ENCODE data around the gene DDOST. TPM values are rescaled to one million over a fixed set of nuclear protein-coding genes. Genes with fewer than 3 reads are reported as not detected.

DDOST gene
- 124 TPM for polyA plus RNA-seq (ENCODE audit: insufficient read length)

DNA sequence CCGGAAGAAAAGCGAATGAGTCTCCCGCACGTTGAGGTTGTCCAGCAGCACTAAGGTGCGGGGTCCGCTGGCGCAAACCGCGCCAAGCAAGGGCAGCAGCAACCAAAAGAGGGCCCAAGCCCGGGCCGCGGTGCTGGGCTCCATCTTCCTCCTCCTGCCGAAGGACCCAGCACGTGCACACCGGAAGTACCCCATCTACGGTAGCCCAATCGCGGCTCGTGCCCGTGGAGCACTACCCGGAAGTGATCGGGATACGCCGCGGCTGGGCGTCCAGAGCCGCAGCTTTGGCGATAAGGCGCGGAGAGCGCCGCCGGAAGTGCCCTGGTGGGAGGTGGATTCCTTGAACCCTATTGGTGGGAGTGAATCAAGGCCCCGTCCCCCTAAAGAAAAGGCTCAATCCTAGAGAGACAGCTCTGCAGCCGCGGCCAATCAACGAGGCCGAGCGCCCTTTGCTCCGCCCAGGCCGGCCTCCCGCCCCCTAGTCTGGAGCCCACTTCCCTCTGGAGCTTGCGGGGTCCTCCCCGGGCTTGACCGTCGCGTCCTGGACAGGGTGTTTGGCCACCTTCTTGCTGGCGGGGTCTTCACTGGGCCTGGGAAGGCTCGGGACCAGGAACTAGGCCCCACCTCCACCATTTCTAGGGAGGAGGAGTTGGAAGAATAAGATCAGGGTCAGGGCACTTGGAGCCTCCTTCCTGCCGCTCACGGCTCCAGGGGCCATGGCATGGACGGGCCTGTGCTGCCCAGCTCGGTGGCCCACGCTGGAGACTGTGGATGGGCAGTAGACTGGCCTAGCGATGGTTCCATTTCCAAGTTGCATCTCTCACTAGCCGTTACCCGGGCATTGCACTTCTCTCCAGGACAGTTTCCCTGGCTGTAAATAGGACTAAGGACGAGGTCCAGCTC lies at the start of gene DDOST:
Gene DDOST (minus strand): TSS at position 163 of the 903 bp plus-strand sequence. CDS start 19 bp downstream, at position 144.
- peak; percentile 97 for DNase-seq

DNA sequence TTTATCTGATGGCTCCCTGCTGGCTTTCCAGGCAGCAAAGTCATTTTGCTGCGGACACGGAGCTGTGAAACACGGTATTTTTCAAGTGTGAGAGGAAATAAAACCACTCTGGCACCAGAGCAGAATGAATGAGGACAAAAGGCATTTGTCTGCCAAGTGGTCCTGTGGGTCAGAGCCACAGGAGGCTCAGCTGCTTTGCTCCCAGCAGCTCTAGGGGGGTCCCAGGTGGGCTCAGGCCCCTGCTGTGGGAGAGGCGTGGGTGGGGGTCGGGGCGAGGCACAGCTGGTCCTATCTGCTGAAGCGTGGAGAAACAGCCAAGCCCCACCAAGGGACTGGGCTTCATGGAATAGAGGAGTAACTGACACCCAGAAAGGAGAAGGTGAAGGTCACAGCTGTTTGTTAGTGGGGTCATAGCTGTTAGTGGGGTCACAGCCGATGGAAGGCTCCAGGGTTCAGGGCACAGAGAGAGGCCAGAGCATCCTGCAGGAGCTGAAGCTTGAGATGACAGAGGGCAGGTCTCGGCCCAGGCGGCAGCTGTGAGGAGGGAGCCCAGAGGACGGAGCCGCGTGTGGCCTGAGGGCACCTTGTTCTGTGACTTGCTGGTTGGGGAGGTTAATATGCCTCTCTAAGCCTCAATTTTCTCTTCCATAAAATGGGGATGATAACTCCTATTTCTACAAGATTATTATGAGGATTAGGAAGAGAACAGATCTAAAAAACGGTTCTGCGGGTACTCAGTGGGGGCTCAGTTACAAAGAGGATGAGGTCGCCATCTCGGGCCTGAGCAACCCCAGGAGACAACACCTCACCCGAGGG lies 49.5 kb upstream of the DDOST start:
- no peak for DNase-seq

DNA sequence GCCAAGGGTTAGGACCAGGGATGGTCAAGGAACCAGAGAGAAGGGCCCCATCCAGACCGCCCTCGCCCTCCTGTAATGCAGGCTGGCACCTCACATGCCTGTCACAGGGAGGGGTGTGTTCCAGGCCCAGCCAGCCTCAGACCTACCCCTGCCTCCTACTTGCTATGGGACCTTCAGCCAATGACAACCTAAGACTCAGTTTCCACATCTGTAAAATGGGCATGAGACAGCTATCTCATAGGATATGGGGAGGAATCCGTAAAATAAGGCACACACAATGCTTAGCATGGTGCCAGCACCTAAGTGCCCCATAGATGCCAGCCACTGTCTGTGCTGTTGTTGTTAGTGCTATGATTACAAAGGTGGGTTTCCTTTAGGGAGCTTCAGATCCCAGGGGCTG lies 48.7 kb upstream of the DDOST start:
- DNase-seq, result no peak

DNA sequence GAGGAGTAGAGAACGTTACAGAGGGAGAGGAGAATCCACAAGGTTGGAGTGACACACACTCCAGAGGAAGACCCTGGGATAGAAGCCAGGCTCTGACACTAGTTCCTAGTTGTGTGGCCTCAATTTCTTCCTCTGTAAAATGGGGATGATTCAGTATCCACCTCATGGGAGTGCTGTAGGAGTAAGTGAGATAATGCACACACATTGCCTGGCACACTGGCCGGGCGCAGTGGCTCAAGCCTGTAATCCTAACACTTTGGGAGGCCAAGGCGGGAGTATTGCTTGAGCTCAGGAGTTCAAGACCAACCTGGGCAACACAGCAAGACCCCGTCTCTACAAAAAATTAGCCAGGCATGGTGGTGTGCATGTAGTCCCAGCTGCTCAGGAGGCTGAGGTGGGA lies 47.7 kb upstream of the DDOST start:
- no peak for DNase-seq

DNA sequence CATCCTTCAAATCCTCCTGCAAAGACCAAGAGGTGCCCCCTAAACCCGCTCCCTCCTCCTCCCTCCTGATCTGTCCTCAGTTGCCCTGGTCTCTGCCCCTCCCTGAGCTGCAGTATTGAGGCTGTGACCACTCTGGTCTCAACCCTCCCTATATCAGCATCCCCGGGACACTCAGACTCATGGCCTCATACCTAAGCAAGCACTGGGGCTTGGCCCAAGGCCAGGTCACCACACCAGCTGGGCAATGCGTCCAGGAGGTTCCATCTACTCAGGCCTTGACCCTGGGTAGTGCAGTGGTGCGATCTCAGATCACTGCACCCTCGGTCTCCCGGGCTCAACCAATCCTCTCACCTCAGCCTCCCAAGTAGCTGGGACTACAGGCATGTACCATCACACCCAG lies 46.9 kb upstream of the DDOST start:
- no peak for DNase-seq

DNA sequence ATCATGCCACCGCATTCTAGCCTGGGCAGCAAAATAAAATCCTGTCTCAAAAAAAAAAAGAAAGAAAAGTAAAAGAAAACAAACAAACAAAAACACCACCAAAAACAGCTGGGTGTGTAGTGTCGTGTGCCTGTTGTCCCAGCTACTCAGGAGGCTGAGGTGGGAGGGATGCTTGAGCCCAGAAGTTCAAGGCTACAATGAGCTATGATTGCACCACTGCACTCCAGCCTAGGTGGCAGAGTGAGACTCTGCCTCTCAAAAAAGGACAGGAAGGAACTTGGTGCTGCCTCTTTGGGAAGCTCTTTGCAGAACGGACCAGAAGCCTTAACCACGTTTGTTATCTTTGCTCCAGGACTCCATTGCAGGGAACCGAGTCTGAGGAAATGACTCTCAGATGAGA lies 45.7 kb upstream of the DDOST start:
- DNase-seq, result no peak

DNA sequence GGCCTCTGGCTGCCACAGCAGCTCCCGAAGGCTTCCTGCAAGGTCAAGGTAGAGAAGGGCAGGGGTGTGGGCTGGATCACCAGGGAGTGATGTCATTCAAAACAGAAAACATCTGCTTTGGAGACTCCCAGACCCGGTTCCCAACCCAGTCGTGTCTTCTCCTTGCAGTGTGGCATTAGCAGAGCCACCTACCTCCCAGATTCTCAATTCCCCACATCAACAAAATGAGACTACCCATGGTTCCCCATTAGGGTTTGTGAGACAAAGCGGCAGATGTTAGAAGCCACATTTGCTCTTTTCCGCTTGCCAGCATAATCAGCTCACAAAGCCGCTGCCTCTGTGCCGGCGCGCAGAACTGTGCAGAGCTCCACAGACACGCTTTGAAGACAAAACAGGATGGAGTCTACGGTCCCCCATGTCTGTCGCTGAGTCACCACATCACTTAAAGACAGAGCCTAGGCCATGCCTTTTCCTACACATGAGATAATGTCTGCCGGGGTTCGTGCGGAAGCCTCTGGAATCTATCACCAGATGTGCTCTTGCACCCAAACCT lies 44.1 kb upstream of the DDOST start:
- no peak for DNase-seq

DNA sequence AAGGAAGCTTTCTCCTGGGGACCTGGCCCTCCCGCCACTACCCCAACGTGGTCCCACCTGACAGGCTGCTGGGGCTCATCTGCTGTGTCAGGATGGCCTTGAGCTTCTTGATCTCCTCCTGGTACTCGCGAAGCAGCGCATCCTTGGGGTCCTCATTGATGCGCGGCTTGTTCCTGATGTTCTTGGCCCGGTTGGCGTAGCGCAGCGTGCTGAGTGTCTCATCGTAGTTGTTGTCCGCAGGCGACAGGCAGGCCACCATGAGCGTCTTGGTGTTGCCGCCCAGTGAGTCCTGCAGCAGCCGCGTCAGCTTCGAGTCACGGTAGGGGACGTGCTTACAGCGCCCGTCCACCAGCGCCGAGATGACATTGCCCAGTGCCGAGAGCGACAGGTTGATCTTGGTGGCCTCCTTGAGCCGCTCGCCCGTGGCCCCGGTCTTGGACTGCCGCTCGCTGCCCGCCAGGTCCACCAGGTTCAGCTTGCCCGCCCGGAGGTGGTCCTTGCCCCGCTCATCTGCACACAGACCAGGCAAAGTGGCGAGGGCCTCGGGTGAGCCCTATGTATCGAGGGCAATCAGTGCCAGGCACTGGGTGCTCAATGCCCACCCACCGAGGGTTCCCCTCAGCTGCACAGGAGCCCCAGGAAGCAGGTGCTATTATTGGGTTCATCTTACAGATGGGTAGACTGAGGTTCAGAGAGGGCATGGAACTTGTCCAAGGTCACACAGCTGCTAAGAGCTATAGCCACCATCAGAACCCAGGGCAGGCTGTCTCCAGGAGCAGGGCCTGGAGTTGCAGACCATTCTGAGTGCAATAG lies 43.4 kb upstream of the DDOST start:
- DNase-seq, result no peak

DNA sequence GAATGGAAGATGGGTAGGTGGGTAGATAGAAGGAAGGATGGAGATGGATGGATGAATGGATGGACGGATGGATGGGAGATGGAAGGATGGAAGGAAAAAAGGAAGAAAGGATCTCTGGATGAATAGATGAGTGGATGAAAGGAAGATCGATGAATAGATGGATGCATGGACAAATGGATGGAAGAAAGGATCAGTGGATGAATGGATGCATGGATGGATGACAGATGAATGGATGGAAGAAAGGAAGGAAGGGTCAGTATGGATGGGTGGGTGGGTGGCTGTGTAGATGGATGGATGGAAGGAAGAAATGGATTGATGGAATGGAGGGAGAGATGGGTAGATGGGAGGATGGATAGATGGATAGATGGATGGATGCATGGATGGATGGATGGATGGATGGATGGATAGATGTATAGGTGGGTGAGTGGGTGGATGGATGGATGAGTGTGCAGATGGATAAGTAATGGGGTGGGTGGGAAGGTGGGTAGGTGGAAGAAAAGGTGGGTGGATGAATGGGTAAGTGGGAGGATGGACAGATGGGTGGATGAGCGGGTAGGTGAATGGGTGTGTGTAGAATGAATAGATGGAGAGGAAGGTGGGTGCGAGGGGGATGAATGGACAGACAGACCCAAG lies 42.1 kb upstream of the DDOST start:
- DNase-seq, result no peak

DNA sequence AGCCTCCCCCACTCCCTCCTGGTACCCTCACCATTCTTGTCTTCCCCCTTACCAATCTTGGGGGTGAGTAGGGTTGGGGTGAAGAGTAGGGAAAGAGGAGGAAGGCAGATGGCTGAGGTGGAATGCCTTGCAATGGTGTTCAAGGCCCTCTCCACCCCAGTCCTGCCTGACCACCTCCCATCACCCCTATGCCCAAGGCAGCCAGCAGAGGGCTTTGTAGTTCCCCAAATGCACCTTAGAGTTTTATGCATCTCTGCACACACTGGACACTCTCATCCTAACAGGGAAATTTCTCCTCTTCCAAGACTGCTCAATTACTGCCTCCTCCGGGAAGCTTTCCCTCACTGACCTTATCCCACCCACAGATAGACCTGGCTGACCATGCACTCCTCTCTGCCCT lies 41.2 kb upstream of the DDOST start:
- DNase-seq, result no peak

DNA sequence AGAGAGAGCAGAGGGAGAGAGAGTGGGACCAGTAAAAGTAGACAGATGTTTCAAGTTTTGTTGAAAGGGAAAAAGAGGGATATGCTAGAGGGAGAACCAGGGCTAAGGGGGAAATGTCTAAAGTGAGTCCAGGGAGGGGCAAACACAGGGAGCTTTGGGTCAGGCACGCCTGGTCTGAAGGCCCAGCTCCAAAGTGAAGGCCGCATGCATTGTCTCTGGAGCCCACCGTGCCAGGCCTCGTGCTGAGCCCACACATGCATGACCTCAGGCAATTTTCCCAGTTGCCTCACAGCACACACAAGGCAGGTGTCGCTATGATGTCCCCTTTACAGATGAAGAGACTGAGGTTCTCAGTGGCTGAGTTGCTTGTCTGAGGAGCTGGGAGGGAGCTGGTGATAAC lies 40.7 kb upstream of the DDOST start:
- no peak for DNase-seq

DNA sequence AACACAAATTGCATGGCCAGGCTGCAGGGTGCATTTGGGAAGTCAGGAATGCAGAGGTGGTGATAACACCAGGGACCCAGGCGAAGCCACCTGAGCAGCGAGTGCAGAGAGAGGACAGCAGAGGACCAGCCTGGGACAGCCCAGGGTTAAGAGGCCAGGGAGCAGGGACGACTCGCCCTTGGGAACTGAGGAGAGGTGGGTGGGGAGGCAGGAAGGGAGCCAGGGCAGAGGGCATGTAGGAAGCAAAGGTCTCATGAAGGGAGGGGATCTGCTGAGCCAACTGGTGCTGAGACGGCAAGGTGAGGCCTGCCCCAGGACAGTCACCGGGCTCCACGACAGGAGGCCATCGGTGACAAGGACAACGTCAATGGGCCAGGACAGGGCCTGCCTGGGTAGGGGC lies 40.3 kb upstream of the DDOST start:
- DNase-seq, result no peak

DNA sequence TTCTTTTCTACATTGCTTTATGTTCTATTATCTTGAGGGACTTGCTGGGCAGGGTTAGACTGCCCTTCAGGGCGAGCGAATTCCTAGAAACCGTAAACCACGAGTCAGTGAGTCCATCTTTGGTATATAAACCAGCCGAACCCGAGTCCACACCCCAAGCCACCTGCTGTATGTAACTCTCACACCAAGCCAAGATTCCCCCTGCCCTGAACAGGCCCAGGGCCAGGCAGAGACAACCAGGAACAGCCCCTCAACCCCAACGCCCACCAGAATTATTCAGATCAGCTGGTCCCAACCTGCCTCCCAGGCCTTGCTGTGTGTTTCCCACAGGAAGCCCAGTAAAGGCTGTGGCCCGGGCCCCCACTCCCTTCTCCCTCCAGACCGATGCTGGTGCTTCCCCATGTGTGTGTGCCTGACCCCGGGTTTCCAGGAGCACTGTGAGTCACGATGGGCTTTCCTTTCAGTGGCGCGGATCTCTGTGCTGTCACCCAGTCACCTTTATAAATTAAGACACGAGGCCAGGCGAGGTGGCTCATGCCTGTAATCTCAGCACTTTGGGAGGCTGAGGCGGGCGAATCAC lies 39.6 kb upstream of the DDOST start:
- no peak for DNase-seq

DNA sequence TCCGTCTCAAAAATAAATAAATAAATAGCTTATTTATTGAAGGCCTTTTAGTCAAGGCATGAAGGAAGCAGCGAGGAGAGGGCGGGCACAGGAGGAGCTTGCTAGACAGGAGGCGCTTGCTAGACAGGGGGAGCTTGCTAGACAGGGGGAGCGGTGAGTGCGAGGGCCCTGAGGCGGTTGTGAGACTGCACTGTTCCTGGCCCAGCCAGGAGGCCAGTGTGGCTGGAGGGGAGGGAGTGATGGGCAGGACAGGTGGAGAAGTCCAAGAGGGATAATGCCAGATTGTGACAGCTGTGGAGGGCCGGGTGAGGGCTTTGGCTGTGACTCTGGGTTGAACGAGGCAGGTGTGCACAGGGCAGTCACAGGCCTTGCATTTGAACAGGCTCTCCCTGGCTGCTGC lies 38.4 kb upstream of the DDOST start:
- DNase-seq, result no peak

DNA sequence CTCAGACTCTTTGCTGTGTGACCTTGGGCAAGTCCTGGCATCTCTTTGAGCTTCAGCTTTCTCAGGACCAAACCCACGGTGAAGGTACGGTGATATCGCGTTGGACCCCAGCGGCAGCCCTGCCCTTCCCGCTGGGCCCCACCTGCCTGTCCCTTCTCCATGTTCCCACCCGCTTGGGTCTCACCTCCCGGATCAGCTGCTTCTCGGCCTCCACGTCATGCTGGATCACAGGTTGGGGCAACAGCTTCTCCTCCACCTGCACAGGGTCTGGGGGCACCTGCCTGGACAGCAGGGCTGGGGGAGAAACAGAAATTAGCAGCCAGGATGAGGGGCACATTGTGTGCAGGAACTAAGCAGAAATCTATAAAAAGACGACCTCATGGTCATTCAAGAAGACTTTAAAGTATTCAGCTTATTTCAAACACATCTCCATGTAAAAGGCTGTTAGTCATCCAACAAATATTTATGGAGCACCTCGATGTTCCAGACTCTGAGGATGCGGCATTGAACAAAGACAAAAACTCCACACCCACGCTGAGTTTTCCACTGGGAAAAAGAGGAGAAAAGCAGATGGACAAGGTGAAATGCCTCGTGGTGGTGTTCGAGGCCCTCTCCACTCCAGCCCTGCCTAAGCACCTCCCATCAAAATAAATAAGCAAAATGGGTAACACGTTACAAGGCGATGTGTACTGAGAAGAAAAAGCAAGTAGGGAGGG lies 37.2 kb upstream of the DDOST start:
- no peak for DNase-seq

DNA sequence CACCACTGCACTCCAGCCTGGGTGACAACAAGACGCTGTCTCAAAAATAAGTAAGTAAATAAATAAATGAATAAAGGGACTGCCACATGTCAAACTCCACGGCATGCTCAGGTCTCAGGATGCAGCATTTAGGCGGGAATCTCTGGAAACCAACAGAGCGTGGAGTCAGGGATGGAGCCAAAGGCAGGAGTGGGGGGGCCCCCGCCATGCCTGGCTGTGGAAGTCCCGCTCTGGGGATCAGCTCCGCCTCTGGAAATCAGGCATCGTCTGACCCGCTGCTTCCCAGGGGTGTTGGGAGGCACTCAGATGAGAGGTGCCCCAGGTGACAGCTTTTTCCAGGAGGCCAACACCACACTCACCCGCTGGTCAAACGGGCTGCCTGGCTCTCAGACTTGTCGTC lies 36.4 kb upstream of the DDOST start:
- no peak for DNase-seq

DNA sequence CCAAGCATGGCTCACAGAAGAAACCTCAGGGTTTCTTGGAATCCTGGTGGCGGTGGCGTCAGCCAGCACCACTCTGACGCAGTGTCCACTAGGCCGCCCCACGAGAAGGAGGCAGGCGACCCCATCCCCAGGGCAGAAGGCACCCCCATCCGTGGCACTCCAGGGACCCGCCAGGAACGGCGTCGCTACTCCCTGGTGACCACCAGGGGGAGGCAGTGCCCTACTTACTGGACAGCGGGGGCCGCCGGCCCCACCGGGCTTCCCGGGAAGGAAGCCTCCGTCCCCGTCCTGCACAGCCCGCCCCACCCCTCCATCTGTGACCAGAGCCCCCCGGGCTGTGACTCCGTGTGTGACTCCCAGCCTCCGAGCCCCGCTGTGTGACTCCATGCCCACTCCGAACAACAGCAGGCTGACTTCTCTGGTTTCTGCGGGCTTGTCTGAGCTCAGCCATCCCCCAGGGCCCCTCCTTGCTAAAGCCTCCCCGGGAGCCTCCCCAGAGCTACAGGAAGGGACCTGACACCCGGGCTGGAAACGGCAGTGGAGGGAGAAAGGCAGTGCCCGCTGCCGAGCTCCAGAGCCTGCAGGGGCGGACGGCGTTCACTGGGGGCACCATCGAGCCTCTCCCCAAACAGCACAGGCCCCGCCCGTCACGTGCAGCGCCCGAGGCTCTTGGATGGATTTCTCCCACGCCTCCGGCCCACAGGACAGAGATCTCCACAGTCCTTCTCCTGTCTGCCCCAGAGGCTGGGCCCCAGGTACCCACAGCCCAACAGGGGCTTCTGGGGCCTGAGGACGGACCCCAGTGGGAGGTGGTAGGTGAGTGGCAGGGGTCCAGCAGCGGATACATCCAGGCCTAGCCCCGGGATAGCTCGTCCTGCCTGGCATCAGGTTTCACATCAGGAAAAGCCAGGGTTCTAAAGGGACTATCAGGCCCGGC lies 35.5 kb upstream of the DDOST start:
- DNase-seq, result peak; percentile 83

DNA sequence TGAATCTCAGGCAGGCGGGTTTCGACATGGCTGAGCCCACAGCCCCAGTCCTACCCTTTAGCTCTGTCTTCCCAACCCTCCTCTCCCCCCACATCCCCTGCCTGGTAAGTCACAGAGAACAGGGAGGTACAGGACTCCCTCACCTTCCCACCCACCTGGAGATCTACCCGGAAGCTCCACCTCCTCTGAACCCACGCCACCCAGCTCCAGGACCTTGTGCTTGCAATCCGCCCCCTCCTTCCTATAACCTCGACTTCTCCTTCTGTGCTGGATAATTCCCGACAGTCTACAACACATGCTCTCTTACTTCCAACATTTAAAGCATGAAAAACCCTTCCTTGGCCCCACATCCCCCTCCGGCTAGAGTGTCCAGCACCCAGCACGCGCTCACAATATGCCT lies 34.3 kb upstream of the DDOST start:
- DNase-seq, result no peak

DNA sequence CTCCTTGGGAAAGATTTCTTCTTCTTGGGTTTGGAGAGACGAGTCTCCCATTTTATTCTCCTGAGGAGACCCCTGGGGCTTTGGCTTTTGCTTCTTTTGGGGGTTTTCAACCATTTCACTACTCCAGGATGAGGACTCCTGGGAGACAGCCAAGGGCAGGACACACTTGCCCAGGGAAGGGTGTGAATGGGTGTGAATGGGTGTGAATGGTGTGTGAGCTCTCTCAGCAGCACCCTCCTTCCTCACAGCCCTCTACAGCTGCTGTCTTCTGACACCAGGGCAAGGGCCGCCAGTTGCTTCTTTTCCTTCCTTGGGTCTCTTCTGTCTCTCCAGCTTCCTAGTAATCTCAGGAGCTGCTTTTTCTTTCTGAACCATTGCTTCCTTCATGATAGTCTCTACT lies 32.5 kb upstream of the DDOST start:
- no peak for DNase-seq

DNA sequence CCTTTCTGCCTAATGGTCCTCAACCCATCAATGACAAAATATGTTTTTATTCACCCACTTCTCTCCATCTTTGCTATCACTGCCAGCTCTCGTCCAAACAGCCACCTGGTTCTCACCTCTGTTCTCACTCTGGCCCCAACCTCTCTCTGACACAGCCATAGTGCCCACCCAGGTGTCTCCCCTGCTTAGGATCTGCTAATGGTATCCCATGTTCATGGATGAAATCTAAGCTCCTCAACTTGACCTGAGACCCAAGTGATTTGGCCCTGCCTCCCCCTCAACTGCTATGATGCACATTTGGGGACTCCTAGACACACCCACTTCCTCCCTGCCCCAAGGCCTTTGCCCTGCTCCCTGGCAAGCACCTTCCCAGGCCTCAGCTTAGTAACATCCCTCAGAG lies 30.7 kb upstream of the DDOST start:
- DNase-seq, result no peak
